Ishikawa (cell line): ENCODE data around the gene SDSL.

Source experiments
- CEBPB ChIP-seq: IDR thresholded peaks from 2 replicates; pipeline ENCODE4 v1.6.1; 2012
- CREB1 ChIP-seq: IDR thresholded peaks from 2 replicates; pipeline ENCODE4 v1.6.1; 2012; ENCODE audit warnings: low read depth
- EGR1 ChIP-seq: IDR thresholded peaks from 2 replicates; pipeline ENCODE4 v1.6.1; 2012
- EP300 ChIP-seq: IDR thresholded peaks from 2 replicates; pipeline ENCODE4 v1.6.1; 2012; ENCODE audit warnings: borderline replicate concordance
- FOXM1 ChIP-seq: IDR thresholded peaks from 2 replicates; pipeline ENCODE4 v1.6.1; 2012; ENCODE audit warnings: low read depth, borderline replicate concordance
- NFIC ChIP-seq: IDR thresholded peaks from 2 replicates; pipeline ENCODE4 v1.6.1; 2012
- RAD21 ChIP-seq: IDR thresholded peaks from 2 replicates; pipeline ENCODE4 v1.6.1; 2012; ENCODE audit warnings: low read depth
- TAF1 ChIP-seq: IDR thresholded peaks from 2 replicates; pipeline ENCODE4 v1.6.1; 2012; ENCODE audit warnings: low read depth, mild to moderate bottlenecking
- TCF12 ChIP-seq: IDR thresholded peaks from 2 replicates; pipeline ENCODE4 v1.6.1; 2012; ENCODE audit warnings: low read depth
- TEAD4 ChIP-seq: IDR thresholded peaks from 2 replicates; pipeline ENCODE4 v1.6.1; 2012
- YY1 ChIP-seq: IDR thresholded peaks from 2 replicates; pipeline ENCODE4 v1.6.1; 2012; ENCODE audit warnings: low read depth
- ZBTB7A ChIP-seq: IDR thresholded peaks from 2 replicates; pipeline ENCODE4 v1.6.1; 2012; ENCODE audit warnings: low read depth
- TF ChIP-seq, protein P1 (sequence below): IDR thresholded peaks from 2 replicates; pipeline ENCODE4 v1.6.1; 2012
- TF ChIP-seq, protein P2 (sequence below): IDR thresholded peaks from 2 replicates; pipeline ENCODE4 v1.6.1; 2012
- TF ChIP-seq, protein P3 (sequence below): IDR thresholded peaks from 2 replicates; pipeline ENCODE4 v1.6.1; 2012; ENCODE audit warnings: low read depth, mild to moderate bottlenecking

The SDSL gene, protein sequence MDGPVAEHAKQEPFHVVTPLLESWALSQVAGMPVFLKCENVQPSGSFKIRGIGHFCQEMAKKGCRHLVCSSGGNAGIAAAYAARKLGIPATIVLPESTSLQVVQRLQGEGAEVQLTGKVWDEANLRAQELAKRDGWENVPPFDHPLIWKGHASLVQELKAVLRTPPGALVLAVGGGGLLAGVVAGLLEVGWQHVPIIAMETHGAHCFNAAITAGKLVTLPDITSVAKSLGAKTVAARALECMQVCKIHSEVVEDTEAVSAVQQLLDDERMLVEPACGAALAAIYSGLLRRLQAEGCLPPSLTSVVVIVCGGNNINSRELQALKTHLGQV

DNA sequence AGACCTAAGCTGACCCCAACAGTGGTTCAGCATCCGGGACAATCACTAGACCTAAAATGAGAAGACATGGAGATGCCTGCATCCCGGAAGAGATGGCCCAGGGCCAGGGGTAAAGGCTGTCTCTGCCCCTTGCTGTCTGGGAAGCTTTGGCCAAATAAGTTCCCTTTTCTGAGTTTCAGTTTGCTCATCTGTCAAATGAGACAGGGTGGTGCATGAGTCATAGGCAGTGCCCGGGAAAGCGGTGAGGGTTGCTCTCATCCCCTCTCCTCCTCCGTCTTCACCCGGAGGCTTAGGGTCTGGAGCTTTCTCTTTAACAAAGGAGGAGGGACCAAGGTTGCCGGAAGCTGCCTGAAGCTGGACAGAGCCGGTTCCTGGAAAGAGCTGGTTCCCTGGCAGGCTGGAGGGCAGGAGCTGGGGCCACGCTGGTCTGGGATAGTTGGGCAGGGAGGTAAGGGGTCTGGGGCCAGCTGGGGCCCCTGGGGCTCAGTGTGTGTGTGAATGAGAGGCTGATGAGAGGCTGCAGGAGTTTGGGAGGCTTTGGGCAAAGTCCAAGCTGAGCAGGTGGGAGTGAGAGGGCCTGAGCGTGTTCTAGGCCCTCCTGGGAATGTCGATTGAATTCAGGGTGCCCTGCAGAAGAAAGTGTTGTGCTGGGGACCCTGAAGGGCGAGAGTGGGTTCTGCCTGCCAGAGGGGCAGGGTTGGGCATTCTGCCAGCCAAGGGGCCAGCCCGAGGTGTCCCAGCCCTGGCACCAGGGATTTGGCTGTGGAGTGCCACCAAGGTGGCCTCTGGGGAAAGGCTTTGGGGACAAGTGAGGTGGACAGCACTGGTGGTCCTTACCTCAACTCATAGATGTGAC is at the start of gene SDSL:
Gene SDSL (plus strand): TSS at position 351 of the 856 bp plus-strand sequence. CDS start 5,603 bp downstream, outside the sequence.
- TF ChIP-seq CEBPB (no peak), RAD21 (no peak), NFIC (no peak; the same call in 1 of the 2 replicates), TEAD4 (no peak), TCF12 (0 out of 2 replicates have a peak, but pooled peaks have one; percentile 28), CREB1 (no peak), ZBTB7A (no peak), EGR1 (0 out of 2 replicates have a peak, but pooled peaks have one; percentile 1), YY1 (0 out of 2 replicates have a peak, but pooled peaks have one; percentile 22), FOXM1 (no peak), TAF1 (peak; percentile 64), EP300 (no peak)
- TF ChIP-seq, protein P1, sequence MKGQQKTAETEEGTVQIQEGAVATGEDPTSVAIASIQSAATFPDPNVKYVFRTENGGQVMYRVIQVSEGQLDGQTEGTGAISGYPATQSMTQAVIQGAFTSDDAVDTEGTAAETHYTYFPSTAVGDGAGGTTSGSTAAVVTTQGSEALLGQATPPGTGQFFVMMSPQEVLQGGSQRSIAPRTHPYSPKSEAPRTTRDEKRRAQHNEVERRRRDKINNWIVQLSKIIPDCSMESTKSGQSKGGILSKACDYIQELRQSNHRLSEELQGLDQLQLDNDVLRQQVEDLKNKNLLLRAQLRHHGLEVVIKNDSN: no peak
- TF ChIP-seq, protein P2, sequence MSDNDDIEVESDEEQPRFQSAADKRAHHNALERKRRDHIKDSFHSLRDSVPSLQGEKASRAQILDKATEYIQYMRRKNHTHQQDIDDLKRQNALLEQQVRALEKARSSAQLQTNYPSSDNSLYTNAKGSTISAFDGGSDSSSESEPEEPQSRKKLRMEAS: peak; percentile 67
- TF ChIP-seq, protein P3, sequence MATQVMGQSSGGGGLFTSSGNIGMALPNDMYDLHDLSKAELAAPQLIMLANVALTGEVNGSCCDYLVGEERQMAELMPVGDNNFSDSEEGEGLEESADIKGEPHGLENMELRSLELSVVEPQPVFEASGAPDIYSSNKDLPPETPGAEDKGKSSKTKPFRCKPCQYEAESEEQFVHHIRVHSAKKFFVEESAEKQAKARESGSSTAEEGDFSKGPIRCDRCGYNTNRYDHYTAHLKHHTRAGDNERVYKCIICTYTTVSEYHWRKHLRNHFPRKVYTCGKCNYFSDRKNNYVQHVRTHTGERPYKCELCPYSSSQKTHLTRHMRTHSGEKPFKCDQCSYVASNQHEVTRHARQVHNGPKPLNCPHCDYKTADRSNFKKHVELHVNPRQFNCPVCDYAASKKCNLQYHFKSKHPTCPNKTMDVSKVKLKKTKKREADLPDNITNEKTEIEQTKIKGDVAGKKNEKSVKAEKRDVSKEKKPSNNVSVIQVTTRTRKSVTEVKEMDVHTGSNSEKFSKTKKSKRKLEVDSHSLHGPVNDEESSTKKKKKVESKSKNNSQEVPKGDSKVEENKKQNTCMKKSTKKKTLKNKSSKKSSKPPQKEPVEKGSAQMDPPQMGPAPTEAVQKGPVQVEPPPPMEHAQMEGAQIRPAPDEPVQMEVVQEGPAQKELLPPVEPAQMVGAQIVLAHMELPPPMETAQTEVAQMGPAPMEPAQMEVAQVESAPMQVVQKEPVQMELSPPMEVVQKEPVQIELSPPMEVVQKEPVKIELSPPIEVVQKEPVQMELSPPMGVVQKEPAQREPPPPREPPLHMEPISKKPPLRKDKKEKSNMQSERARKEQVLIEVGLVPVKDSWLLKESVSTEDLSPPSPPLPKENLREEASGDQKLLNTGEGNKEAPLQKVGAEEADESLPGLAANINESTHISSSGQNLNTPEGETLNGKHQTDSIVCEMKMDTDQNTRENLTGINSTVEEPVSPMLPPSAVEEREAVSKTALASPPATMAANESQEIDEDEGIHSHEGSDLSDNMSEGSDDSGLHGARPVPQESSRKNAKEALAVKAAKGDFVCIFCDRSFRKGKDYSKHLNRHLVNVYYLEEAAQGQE: peak; percentile 59

DNA sequence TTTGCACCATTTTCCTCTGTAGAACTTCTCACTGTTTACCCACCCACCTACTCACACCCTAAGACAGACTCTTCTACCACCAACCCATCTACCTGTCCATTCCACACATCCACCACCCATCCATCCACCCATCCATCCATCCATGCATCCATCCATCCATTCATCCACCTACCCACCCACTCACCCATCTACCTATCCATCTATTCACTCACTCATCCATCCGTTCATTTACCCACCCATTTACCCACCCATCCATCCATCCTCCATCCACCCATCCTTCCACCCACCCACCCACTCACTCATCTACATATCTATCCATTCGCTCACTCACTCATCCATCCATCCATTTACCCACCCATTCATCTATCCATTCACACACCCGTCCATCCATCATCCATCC is 48.7 kb upstream of the SDSL start:
- no peak for TF ChIP-seq EP300
- no peak for TF ChIP-seq TEAD4
- no peak for TF ChIP-seq FOXM1
- TF ChIP-seq RAD21: no peak
- TF ChIP-seq CREB1: no peak
- no peak for TF ChIP-seq NFIC
- TF ChIP-seq ZBTB7A: no peak

DNA sequence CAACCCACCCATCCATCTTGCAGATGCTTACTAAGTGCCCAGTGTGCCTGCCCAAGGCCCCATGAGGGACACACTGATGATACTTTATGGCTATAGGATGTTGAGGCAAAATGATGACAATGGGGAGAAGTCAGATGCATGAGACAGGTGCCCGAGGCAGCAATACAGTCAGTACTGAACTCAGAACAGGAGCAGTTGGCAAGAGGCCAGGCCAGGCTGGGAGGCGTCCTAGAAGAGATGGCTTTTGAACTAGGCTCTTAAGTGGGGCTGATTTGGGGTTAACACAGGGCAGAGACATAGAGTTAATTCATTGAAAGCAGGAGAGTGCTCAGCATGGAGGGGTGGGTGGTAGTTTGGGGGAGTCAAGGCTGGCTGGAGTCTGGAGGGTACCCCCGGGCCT is 48.2 kb upstream of the SDSL start:
- TF ChIP-seq, protein P3: no peak
- TF ChIP-seq NFIC: 0 out of 2 replicates have a peak, but pooled peaks have one; percentile 7

DNA sequence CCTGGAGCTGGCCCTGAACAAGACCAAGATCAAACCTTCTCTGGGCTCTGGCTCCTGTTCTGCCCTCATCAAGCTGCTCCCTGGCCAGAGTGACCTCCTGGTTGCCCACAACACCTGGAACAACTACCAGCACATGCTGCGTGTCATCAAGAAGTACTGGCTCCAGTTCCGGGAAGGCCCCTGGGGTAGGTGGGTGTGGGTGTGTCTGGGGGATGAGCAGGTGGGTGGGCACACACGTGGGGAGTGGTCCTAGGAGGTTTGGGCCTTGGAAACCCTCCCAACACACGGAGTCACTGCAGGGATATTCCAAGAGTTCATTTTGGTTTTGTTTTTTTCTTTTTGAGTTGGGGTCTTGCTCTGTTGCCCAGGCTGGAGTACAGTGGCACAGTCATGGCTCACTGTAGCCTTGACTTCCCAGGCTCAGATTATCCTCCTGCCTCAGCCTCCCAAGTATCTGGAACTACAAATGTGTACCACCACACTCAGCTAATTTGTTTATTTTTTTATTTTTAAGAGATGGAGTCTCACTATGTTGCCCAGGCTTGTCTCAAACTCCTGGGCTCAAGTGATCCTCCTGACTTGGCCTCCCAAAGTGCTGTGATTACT is 47.3 kb upstream of the SDSL start:
- TF ChIP-seq EP300: no peak
- TF ChIP-seq TAF1: no peak
- TF ChIP-seq EGR1: no peak
- no peak for TF ChIP-seq ZBTB7A
- no peak for TF ChIP-seq YY1
- TF ChIP-seq RAD21: no peak
- TF ChIP-seq, protein P1: no peak
- no peak for TF ChIP-seq TCF12
- TF ChIP-seq, protein P2: no peak
- TF ChIP-seq TEAD4: no peak

DNA sequence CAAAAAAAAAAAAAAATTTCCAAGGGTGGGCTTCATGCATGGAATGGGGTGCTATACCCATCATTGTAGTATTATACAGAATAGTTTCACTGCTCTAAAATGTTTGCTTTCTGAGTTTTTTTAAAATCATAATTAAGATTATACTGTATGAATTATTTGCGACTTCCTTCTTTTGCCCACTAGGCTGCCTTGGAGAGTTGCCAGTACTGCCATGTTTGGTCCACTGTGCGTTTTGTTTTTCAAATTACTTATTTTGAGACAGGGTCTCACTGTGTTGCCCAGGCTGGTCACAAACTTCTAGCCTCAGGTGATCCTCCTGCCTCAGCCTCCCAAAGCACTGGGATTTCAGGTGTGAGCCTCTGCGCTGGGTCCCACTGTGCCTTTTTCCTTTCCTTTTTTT is 43.9 kb upstream of the SDSL start:
- no peak for TF ChIP-seq TEAD4
- TF ChIP-seq CREB1: no peak
- TF ChIP-seq CEBPB: no peak
- no peak for TF ChIP-seq TAF1
- no peak for TF ChIP-seq ZBTB7A
- TF ChIP-seq YY1: no peak

DNA sequence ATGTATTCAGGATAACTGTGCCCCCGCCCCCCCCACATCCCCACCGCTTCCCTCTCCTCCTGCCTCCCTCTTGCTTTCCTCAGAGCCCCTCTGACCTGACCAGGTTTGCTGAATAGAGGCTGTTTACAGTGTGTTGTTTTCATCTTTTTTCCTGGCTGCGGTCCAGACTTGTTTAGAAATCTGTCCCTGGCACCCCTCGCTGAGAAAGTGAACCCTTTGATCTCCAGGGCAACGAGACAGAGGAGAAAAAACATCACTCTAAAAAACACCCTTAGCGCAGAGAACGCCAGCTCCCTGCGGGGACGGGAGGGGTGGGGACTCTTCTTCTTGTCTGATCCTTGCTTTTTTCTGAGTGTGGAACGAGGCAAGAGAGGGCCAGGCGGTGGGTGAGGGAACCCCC is 41.0 kb upstream of the SDSL start:
- TF ChIP-seq ZBTB7A (no peak), RAD21 (no peak), EGR1 (no peak), NFIC (no peak), TEAD4 (no peak)
- TF ChIP-seq, protein P1: no peak
- TF ChIP-seq, protein P2: no peak
